T-helper 2 cell (primary cell): ENCODE measurements around the gene ACADM.
"Not testable (repeated sequence)": the region's sequence is repeated elsewhere in the genome, so short reads cannot be mapped to it uniquely, and the experiment has no call there.

Source experiments
- DNase-seq, 5 experiments: peaks; one replicate each; pipeline versions ENCODE4 v3.0.0 to v3.0.0-alpha.2; 2012 to 2022
- total RNA-seq, 2 donors: gene quantifications; one replicate each; lab custom pipeline; 2026; lab: John Stamatoyannopoulos, UW

ACADM gene
- 10.9 to 24.2 reads per million in 2 donors for total RNA-seq

DNA sequence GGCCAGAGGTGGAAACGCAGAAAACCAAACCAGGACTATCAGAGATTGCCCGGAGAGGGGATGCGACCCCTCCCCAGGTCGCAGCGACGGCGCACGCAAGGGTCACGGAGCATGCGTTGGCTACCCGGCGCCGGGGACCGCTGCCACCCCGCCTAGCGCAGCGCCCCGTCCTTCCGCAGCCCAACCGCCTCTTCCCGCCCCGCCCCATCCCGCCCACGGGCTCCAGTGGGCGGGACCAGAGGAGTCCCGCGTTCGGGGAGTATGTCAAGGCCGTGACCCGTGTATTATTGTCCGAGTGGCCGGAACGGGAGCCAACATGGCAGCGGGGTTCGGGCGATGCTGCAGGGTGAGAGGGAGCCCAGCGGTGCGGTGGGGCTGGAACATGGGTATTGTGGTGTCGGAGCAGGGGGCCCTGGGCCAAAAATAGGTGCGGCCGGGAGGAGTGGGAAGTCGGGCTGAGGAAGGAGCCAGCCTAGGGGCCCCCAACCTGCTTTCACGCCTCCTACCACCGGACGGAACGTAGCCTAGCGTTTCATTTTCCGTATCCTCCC, at the start of gene ACADM:
ACADM (plus strand) TSS at position 238 of the 551 bp plus-strand sequence; CDS start at position 317, 79 bp downstream.
- DNase-seq = peak; percentile 62 to 88 (median 73)

- no peak for DNase-seq
These were observed 47.1 kb upstream of the ACADM start for GRCh38 chr1:75677443-75677842.

DNA sequence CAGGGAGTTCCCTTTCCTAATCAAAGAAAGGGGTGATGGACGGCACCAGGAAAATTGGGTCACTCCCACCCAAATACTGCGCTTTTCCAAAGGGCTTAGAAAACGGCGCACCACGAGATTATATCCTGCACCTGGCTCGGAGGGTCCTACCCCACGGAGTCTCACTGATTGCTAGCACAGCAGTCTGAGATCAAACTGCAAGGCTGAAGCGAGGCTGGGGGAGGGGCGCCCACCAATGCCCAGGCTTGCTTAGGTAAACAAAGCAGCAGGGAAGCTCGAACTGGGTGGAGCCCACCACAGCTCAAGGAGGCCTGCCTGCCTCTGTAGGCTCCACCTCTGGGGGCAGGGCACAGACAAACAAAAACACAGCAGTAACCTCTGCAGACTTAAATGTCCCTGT, 46.5 kb upstream of the ACADM start:
- DNase-seq = not testable (repeated sequence)

DNA sequence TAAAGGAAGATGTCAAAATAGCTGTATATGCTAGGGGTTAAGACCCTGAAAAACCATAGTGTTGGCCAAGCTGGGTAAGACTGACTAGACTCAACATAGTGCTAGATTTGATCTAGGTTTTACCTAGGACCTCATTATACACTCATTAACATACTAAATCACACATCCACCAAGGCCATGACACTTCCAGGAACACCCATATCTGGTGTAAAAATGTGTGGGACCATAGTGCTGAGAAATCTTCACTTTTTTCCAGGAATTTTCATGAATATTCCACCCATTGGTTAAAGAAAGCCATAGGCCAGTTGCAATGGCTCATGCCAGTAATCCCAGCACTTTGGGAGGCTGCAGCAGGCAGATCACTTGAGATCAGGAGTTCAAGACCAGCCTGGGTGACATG, 34.0 kb upstream of the ACADM start:
- no peak for DNase-seq

GRCh38 chr1:75693551-75693950, 31.0 kb upstream of the ACADM start:
- no peak for DNase-seq

GRCh38 chr1:75696000-75696399, 28.5 kb upstream of the ACADM start:
- DNase-seq = no peak

DNA sequence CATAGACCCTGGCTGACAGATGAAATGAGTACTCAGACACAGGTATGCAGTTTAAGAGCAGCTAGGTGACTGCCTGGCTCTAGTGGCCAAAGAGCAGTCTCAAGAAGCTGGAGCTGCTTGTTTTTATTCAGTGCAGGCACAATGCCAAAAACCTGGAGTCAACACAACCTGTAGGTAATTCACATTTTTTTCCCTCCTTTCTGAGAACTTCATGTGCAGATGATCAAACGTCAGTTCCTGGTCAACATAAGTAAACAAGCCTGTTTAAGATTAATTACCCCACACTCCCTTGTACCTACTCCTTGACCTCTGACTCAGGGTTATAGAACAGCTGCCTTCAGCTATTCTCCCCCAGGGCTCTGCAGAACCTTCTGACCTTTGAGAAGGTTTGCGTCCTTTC, 17.3 kb upstream of the ACADM start:
- DNase-seq = no peak

DNA sequence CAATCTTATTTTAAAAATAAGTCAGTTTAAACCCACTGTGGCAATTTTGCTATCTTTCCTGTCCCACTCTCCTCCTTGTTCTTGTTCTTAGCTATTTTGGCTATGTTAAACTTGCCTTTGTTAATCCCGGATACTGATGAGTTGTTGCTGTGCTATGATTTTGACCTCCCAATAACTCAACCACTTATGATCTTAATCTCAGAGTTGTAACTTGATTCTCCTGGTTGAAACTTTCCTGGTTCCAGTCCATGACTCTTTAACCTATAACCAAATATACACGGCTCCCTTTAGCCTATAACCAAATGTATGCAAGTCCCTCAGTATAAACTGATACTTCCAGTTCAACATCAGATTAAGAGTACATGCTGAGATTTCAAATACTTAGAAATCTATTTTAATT, 15.6 kb upstream of the ACADM start:
- no peak for DNase-seq

DNA sequence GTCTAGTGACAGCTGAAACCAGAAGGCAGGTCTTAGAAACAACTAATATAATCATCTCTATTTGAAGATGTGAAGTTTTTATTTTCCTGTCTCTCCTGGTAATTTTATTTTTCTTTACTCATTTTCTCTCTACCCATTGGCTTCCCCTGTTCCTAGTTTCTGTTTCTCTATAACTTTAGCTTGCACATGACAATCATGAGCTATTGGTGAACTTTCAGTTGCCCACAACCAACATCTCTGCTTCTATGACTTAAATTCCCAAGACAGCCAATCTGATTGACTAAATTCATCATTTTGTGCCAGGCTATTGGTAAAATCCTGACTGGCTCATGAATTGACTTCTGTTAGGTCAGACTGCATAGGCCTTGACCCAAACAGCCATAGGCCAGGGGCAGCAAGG, 13.7 kb upstream of the ACADM start:
- DNase-seq = no peak

GRCh38 chr1:75711846-75712245, 12.7 kb upstream of the ACADM start:
- no peak for DNase-seq

DNA sequence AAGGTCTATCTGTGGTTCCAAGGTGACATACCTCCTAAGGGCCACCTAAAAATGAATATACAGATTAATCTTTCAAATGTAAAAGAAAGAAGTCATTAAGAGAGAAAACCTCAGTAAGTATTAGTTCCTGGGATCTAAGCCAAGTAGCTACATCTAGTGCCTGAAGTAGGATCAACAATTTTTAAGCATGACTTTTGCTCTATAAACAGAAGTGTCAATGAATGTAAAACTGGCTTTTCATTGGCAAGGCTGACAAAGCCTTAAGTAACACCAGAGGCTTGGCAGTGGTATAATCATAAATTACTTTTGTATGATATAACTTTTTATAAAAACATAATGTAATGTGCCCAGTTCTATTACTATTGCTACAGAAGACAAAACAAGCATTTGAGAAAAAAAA, 12.2 kb upstream of the ACADM start:
- no peak for DNase-seq

DNA sequence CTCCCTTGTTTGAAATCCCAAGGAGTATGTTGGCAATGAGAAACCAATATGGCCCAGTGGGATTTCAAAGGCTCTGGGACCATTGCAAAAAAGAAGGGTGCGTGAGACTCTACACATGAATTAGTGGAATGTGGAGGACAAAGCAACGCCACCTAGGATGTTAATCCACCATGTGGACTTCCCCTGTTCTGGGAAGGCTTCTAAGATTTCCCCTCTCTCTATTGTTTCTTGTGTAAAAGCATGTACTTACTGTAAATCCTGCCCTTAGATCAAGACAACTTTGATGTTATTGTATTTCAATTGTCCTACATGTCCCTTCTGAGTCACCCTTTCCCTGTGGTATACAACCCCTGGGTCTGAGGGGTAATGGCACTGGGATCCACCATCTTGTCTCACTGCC, 4.7 kb upstream of the ACADM start:
- no peak for DNase-seq

GRCh38 chr1:75720325-75720724, 4.2 kb upstream of the ACADM start:
- no peak for DNase-seq

DNA sequence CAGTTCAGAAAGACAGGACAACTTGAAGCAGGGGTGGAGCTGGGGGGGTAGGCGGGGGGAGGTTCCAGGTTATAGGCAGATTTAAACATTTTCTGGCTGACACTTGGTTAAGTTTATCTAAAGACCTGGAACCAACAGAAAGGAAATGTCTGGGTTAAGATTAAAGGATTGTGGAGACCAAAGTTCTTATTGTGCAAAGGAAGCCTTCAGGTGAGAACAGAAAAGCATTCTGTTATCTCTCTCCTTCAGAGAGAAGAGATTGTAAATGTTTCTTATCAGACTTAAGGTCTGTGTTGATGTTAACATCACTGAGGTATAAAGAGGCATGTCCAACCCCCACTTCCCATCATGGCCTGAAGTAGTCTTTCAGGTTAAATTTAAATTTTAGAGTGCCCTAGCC, 3.7 kb upstream of the ACADM start:
- DNase-seq = no peak

DNA sequence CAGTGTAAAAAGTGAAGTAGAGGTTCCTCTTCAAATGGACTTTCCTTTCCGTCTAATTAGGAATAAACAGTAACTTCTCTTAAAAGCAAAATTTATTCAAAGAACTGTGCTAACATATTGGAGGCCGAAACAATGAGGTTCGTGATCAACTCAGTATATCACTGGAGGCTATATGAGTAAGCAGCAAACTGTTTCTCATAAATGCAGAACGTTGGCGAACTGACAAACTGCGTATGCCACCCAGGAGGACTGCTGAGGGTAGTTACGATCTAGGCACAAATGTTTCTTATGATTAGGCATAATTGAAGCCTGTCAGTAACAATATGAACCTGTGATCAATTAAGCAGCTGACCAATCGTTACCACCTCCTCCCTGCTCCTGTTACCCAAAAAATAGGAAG, 2.3 kb upstream of the ACADM start:
- not testable (repeated sequence) for DNase-seq

- DNase-seq = no peak
These were observed 1.5 kb upstream of the ACADM start for GRCh38 chr1:75722966-75723365.

- peak in 4 of 5 experiments; percentile 29 to 86 (median 62) for DNase-seq
These were observed 479 bp upstream of the ACADM start for GRCh38 chr1:75723989-75724471.

GRCh38 chr1:75725266-75725665, 757 bp downstream of the ACADM start:
- DNase-seq = no peak

GRCh38 chr1:75725861-75726361, 1.4 kb downstream of the ACADM start:
- DNase-seq = no peak

GRCh38 chr1:75727571-75727970, 3.1 kb downstream of the ACADM start:
- no peak for DNase-seq

DNA sequence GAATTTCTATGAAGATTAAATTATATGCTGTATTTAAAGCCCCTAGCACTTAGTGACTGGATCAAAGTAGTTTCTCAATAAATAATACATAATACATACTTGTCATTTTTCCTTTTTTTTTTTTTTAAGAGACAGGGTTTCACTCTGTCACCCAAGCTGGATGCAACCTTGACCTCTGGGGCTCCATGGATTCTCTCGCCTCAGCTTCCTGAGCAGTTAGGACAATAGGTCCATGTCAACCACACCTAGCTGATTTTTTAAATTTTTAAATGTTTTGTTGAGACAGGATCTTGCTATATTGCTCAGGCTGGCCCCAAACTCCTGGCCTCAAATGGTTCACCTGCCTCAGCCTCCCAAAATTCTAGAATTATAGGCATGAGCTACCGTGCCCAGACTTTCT, 5.9 kb downstream of the ACADM start:
- no peak for DNase-seq

GRCh38 chr1:75731881-75732280, 7.4 kb downstream of the ACADM start:
- DNase-seq = no peak

GRCh38 chr1:75732703-75733102, 8.2 kb downstream of the ACADM start:
- no peak for DNase-seq

- DNase-seq = no peak
These were observed 9.2 kb downstream of the ACADM start for GRCh38 chr1:75733661-75734060.

- no peak for DNase-seq
These were observed 11.5 kb downstream of the ACADM start for GRCh38 chr1:75736016-75736415.
